ENCODE data around the gene LTA.

Gene LTA

DNA sequence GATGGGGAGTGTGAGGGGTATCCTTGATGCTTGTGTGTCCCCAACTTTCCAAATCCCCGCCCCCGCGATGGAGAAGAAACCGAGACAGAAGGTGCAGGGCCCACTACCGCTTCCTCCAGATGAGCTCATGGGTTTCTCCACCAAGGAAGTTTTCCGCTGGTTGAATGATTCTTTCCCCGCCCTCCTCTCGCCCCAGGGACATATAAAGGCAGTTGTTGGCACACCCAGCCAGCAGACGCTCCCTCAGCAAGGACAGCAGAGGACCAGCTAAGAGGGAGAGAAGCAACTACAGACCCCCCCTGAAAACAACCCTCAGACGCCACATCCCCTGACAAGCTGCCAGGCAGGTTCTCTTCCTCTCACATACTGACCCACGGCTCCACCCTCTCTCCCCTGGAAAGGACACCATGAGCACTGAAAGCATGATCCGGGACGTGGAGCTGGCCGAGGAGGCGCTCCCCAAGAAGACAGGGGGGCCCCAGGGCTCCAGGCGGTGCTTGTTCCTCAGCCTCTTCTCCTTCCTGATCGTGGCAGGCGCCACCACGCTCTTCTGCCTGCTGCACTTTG lies 3.3 kb downstream of the LTA start, which contains the start of gene TNF:
Gene TNF, plus strand, starts transcription at position 231 of the 567 bp plus-strand sequence. Its CDS starts 177 bp downstream, at position 408.
- no peaks in the 10 kb centered on the region for H3K27me3 Mint-ChIP-seq
- H3K4me3 Mint-ChIP-seq, result peak within 1 kb of the TSS; percentile 98
- H3K27ac Mint-ChIP-seq, result peak within 1 kb of the TSS; percentile 100
- no peaks in the 10 kb centered on the region for H3K9me3 Mint-ChIP-seq
- H3K36me3 Mint-ChIP-seq (ENCODE audit: low read depth), result peaks cover 56% of the 10 kb centered on the region
- peaks cover 97% of the 10 kb centered on the region for H3K4me1 Mint-ChIP-seq (ENCODE audit: low read depth)

DNA sequence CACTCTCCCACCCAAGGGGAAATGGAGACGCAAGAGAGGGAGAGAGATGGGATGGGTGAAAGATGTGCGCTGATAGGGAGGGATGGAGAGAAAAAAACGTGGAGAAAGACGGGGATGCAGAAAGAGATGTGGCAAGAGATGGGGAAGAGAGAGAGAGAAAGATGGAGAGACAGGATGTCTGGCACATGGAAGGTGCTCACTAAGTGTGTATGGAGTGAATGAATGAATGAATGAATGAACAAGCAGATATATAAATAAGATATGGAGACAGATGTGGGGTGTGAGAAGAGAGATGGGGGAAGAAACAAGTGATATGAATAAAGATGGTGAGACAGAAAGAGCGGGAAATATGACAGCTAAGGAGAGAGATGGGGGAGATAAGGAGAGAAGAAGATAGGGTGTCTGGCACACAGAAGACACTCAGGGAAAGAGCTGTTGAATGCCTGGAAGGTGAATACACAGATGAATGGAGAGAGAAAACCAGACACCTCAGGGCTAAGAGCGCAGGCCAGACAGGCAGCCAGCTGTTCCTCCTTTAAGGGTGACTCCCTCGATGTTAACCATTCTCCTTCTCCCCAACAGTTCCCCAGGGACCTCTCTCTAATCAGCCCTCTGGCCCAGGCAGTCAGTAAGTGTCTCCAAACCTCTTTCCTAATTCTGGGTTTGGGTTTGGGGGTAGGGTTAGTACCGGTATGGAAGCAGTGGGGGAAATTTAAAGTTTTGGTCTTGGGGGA lies 4.0 kb downstream of the LTA start:
- Mint-ChIP-seq H3K9me3 (no peaks in the 10 kb centered on the region), H3K4me1 (ENCODE audit: low read depth) (peaks cover 92% of the 10 kb centered on the region), H3K36me3 (ENCODE audit: low read depth) (peaks cover 61% of the 10 kb centered on the region), H3K27me3 (no peaks in the 10 kb centered on the region), H3K27ac (peak overlapping the region; percentile 100), H3K4me3 (peak overlapping the region; percentile 98)

DNA sequence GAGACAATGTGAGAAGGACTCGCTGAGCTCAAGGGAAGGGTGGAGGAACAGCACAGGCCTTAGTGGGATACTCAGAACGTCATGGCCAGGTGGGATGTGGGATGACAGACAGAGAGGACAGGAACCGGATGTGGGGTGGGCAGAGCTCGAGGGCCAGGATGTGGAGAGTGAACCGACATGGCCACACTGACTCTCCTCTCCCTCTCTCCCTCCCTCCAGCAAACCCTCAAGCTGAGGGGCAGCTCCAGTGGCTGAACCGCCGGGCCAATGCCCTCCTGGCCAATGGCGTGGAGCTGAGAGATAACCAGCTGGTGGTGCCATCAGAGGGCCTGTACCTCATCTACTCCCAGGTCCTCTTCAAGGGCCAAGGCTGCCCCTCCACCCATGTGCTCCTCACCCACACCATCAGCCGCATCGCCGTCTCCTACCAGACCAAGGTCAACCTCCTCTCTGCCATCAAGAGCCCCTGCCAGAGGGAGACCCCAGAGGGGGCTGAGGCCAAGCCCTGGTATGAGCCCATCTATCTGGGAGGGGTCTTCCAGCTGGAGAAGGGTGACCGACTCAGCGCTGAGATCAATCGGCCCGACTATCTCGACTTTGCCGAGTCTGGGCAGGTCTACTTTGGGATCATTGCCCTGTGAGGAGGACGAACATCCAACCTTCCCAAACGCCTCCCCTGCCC lies 4.9 kb downstream of the LTA start:
- H3K9me3 Mint-ChIP-seq, result no peaks in the 10 kb centered on the region
- peak overlapping the region; percentile 100 for H3K27ac Mint-ChIP-seq
- no peaks in the 10 kb centered on the region for H3K27me3 Mint-ChIP-seq
- H3K36me3 Mint-ChIP-seq (ENCODE audit: low read depth), result peaks cover 64% of the 10 kb centered on the region
- peak overlapping the region; percentile 98 for H3K4me3 Mint-ChIP-seq
- peaks cover 88% of the 10 kb centered on the region for H3K4me1 Mint-ChIP-seq (ENCODE audit: low read depth)

DNA sequence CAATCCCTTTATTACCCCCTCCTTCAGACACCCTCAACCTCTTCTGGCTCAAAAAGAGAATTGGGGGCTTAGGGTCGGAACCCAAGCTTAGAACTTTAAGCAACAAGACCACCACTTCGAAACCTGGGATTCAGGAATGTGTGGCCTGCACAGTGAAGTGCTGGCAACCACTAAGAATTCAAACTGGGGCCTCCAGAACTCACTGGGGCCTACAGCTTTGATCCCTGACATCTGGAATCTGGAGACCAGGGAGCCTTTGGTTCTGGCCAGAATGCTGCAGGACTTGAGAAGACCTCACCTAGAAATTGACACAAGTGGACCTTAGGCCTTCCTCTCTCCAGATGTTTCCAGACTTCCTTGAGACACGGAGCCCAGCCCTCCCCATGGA lies 5.5 kb downstream of the LTA start:
- H3K36me3 Mint-ChIP-seq (ENCODE audit: low read depth), result peaks cover 60% of the 10 kb centered on the region
- peaks cover 88% of the 10 kb centered on the region for H3K4me1 Mint-ChIP-seq (ENCODE audit: low read depth)
- no peaks in the 10 kb centered on the region for H3K9me3 Mint-ChIP-seq
- H3K4me3 Mint-ChIP-seq, result peak overlapping the region; percentile 98
- H3K27me3 Mint-ChIP-seq, result no peaks in the 10 kb centered on the region
- peak overlapping the region; percentile 100 for H3K27ac Mint-ChIP-seq

DNA sequence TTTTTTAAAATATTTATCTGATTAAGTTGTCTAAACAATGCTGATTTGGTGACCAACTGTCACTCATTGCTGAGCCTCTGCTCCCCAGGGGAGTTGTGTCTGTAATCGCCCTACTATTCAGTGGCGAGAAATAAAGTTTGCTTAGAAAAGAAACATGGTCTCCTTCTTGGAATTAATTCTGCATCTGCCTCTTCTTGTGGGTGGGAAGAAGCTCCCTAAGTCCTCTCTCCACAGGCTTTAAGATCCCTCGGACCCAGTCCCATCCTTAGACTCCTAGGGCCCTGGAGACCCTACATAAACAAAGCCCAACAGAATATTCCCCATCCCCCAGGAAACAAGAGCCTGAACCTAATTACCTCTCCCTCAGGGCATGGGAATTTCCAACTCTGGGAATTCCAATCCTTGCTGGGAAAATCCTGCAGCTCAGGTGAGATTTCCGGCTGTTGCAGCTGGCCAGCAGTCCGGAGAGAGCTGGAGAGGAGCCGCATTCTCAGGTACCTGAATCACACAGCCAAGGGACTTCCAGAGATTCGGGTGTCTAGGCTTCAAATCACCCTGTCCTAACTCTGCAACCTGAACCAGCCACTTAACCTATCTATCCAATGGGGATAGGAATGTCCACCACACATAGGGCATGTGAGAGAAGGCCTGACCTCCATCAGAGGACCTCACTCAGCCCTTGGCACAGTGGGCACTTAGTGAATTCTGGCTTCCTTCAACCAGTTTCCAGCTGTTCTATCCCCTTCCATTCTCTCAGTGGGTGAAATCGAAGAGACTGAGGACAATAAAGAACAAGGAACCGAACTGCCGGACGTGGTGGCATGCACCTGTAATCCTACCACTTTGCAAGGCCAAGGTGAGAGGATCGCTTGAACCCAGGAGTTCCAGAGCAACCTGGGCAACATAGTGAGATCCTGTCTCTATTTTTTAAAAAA lies 6.4 kb downstream of the LTA start:
- Mint-ChIP-seq H3K27me3 (no peaks in the 10 kb centered on the region), H3K36me3 (ENCODE audit: low read depth) (peaks cover 54% of the 10 kb centered on the region), H3K27ac (peak overlapping the region; percentile 97), H3K4me3 (peak overlapping the region; percentile 98), H3K9me3 (no peaks in the 10 kb centered on the region), H3K4me1 (ENCODE audit: low read depth) (peaks cover 86% of the 10 kb centered on the region)

DNA sequence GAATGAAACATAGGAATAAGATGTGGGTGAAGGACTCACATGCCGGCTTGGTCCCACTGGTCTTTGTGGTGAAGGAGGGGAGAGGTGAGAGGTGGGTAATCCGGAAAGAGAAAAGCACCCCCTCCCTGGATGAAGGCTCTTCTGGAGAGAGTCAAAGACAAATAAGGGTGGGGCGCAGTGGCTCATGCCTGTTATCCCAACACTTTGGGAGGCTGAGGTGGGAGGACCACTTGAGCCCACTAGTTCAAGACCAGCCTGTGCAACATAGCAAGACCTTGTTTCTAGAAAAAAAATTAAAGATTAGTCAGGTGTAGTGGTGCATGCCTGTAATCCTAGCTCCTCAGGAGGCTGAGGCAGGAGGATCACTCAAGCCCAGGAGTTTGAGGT lies 7.0 kb downstream of the LTA start:
- peaks cover 47% of the 10 kb centered on the region for H3K36me3 Mint-ChIP-seq (ENCODE audit: low read depth)
- H3K27me3 Mint-ChIP-seq, result no peaks in the 10 kb centered on the region
- H3K27ac Mint-ChIP-seq, result peak overlapping the region; percentile 97
- no peaks in the 10 kb centered on the region for H3K9me3 Mint-ChIP-seq
- H3K4me3 Mint-ChIP-seq, result peak overlapping the region; percentile 98
- peaks cover 85% of the 10 kb centered on the region for H3K4me1 Mint-ChIP-seq (ENCODE audit: low read depth)

DNA sequence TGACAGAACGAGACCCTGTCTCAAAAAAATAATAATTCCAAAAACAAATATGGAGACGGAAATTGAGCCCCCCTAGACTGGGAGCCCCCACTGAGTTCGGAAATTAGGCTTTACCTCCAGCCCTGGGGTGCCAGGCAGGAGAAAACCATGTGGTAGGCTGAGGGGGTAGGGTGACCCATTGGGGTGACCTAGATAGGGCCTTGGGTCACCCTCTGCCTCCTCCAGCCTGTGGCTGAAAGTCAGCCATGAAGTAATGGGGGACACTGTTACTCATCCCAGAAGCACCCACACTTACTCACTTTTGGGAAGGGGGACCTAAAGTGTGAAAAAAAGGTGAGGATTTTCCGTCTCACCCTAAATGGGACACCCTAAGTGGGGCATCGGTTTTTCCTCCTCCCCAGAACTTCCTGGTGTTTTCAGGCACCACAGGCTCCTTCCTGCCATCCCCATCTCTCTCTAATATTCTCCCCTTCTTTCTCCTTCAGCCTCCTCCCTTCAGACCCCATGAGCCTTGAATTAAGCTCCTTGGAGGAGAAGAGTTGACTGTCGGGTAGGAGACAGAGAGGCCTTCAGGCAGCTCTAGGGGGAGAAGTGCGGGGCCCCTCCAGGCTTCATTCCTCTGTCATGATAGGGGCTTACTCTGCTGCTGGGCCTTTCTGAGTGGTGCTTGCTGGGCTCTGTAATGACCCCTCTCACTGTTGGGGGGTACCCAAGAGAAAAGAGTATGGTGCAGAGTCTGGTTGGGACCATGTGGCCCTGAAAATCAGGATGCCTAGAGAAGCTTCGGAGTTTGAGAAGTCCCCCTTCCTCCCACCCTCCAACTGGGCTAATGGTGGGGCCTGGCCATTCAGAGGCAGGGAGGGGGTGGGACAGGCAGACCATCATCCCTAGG lies 7.7 kb downstream of the LTA start:
- Mint-ChIP-seq H3K27ac (peak overlapping the region; percentile 97), H3K27me3 (no peaks in the 10 kb centered on the region), H3K4me3 (peak overlapping the region; percentile 98), H3K36me3 (ENCODE audit: low read depth) (peaks cover 45% of the 10 kb centered on the region), H3K4me1 (ENCODE audit: low read depth) (peaks cover 84% of the 10 kb centered on the region), H3K9me3 (no peaks in the 10 kb centered on the region)

DNA sequence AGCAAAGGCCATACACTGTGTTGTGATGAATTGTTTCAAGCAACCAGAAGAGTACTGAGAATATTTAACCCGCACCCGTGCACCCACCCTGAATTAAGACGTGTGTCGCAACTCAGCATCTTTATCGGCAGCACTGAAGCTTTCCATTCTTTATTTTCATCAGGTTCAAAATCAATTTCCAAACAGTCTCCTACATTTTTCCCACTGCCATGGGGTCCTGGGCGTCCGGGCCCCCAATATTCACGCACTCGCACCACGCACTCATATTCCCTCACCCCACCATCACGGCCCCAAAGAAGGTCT lies 8.3 kb downstream of the LTA start:
- Mint-ChIP-seq H3K27ac (peak overlapping the region; percentile 97), H3K4me3 (peak overlapping the region; percentile 98), H3K36me3 (ENCODE audit: low read depth) (peaks cover 43% of the 10 kb centered on the region), H3K9me3 (no peaks in the 10 kb centered on the region), H3K27me3 (no peaks in the 10 kb centered on the region), H3K4me1 (ENCODE audit: low read depth) (peaks cover 84% of the 10 kb centered on the region)

DNA sequence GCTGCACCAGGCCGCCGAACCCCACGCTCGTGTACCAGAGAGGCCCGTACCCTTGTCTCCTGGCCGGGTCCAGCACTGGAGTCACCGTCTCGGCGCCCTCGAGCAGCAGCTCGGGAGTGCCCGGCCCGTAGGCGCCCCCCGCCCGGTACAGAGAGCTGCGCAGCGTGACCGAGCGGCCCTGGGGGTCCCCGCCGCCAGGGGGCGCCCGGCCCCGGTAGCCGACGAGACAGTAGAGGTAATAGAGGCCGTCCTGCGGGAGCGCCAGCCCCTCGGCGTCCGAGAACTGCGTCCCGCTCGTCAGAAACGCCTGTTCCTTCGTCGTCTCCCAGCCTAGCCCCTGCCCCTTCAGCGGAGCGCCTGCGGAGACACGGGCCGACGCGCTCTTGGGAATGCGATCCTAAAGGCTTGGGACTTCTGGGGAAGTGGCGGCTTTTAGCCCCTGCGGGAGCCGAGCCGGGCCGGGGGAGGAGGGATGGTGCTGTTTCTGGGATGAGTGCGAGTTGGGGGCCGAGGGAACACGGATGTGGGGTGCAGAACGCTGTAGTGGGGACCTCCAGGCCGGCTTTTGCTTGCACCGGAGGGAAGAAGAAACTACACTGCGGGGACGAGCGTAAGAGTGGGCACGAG lies 8.8 kb downstream of the LTA start:
- H3K4me1 Mint-ChIP-seq (ENCODE audit: low read depth), result peaks cover 84% of the 10 kb centered on the region
- no peaks in the 10 kb centered on the region for H3K27me3 Mint-ChIP-seq
- peaks cover 38% of the 10 kb centered on the region for H3K36me3 Mint-ChIP-seq (ENCODE audit: low read depth)
- H3K4me3 Mint-ChIP-seq, result peak overlapping the region; percentile 98
- no peaks in the 10 kb centered on the region for H3K9me3 Mint-ChIP-seq
- peak overlapping the region; percentile 97 for H3K27ac Mint-ChIP-seq

DNA sequence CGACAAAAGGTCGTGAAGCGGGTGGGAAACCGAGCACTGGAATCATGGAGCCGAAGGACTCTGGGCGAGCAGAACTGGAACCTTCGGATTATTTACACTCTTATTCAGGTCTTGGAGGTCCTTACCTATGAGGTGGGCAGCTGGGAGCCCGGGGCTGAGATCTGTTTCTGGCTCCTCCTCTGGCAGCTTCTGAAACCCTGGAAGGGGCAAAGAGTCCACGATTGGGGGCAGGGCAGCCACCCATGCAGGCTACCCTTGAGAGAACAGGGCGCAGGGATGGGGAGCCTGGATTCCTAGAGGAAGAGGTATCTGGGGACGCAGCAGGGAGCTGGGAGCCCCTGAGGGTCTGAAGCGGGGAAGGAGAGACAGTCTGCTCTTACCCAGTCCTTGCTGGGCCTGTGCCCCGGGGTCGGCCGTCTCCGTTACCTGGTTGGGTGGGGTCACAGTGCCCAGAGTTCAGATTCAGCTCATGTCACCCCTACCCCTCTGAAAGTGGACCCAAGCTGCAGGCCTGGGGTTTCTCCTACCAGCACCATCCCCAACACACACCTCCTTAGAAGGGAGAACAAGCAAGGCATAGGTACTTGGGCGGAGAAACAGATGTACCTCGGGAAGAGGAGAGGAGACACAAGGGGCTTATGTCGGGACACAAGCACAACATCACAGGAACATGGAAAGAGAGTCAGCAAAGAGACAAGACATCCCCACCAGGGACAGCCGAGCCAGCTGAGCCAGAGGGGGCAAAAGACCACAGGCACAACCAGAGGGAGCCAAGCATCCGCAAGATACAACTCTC lies 9.5 kb downstream of the LTA start:
- peaks cover 31% of the 10 kb centered on the region for H3K36me3 Mint-ChIP-seq (ENCODE audit: low read depth)
- H3K4me1 Mint-ChIP-seq (ENCODE audit: low read depth), result peaks cover 84% of the 10 kb centered on the region
- H3K27me3 Mint-ChIP-seq, result no peaks in the 10 kb centered on the region
- H3K27ac Mint-ChIP-seq, result peak overlapping the region; percentile 93
- no peaks in the 10 kb centered on the region for H3K9me3 Mint-ChIP-seq
- peak overlapping the region; percentile 98 for H3K4me3 Mint-ChIP-seq

DNA sequence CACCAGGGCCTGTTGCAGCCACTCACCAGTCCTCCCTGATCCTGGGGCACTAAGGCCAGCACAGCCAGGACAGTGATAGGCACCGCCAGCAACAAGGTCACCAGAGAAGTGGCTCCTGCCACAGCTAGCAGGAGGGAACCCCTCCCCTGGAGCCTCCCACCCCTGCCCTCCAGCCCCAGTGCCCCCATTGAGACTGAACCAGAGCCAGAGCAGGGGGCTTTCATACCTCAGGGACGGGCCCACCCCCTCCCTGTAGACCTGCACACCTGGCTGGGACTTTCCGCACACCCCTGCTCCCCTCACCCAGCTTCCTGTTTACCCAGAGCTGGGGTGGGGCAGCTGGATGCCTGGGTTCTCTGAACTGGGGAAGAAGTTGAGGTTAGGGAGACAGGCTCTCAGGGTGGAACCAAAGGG lies 10.1 kb downstream of the LTA start, which contains the start of gene LTB:
Gene LTB, minus strand, starts transcription at position 195 of the 414 bp plus-strand sequence. Its CDS starts 7 bp downstream, at position 188.
- Mint-ChIP-seq H3K36me3 (ENCODE audit: low read depth) (peaks cover 25% of the 10 kb centered on the region), H3K9me3 (no peaks in the 10 kb centered on the region), H3K27me3 (no peaks in the 10 kb centered on the region), H3K4me3 (peak within 1 kb of the TSS; percentile 98), H3K4me1 (ENCODE audit: low read depth) (peaks cover 84% of the 10 kb centered on the region), H3K27ac (peak within 1 kb of the TSS; percentile 93)

DNA sequence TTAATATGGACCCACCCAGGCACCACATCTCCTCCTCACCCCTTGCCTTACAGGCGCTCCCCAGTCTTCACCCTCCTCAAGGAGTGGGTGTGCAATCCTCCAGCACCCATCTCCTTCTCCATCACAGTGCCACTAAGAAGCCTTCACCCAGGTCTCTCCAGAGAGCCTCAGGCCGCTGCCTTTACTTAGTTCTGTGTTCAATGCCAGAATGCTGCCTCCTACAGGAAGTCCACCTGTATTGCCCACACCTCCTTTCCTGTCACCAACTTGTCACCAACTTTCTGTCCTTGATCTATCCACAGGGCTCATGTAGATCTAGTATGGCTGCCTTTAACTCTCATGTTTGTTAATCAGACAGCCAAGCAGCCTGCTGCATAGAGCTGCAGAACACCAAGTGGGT lies 13.4 kb downstream of the LTA start:
- Mint-ChIP-seq H3K27ac (peak overlapping the region; percentile 93), H3K4me3 (peak overlapping the region; percentile 78), H3K9me3 (no peaks in the 10 kb centered on the region), H3K27me3 (no peaks in the 10 kb centered on the region), H3K36me3 (ENCODE audit: low read depth) (peaks cover 13% of the 10 kb centered on the region), H3K4me1 (ENCODE audit: low read depth) (peaks cover 78% of the 10 kb centered on the region)

DNA sequence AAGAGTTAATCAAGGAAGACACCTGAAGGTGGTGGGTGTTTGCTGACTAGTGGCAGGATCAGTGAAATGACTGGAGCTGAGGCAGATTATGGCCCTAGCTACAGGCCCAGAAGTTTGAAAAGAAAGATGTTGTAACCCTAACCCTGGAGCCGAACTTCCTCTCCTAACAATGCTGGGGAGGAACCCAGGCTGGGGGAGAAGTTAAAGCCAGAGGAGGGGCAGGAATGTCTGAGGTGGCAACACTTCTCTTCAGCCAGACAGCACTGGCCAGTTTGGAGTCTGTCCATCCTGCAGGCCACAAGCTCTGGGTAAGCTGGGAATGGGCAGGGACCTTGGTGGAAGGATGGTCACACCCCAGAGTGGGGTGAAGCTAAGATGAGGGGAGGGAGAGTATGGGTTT lies 13.9 kb downstream of the LTA start, which contains the start of gene LST1:
Gene LST1, plus strand, starts transcription at position 270 of the 400 bp plus-strand sequence. CDS start 1,023 bp downstream, outside the sequence.
- H3K4me1 Mint-ChIP-seq (ENCODE audit: low read depth), result peaks cover 78% of the 10 kb centered on the region
- no peaks in the 10 kb centered on the region for H3K9me3 Mint-ChIP-seq
- H3K27ac Mint-ChIP-seq, result peak within 1 kb of the TSS; percentile 93
- no peaks in the 10 kb centered on the region for H3K27me3 Mint-ChIP-seq
- H3K4me3 Mint-ChIP-seq, result peak within 1 kb of the TSS; percentile 78
- peaks cover 9% of the 10 kb centered on the region for H3K36me3 Mint-ChIP-seq (ENCODE audit: low read depth)
